ENCODE measurements around the gene CD63. TPM values are rescaled to one million over a fixed set of nuclear protein-coding genes. Genes with fewer than 3 reads are reported as not detected.
A peak's percentile ranks its signal among the peaks of the same experiment; 100 is the strongest.

Gene CD63
- total and polyA plus RNA-seq, 2 of the 13 experiments (the other 11 are each of a cell fraction or from before 2014, with no cell fraction given), result 234 to 277 TPM

GRCh38 chr12:55720894-55721444 lies 7.8 kb downstream of the CD63 start (continued):
- TF ChIP-seq, protein P1, sequence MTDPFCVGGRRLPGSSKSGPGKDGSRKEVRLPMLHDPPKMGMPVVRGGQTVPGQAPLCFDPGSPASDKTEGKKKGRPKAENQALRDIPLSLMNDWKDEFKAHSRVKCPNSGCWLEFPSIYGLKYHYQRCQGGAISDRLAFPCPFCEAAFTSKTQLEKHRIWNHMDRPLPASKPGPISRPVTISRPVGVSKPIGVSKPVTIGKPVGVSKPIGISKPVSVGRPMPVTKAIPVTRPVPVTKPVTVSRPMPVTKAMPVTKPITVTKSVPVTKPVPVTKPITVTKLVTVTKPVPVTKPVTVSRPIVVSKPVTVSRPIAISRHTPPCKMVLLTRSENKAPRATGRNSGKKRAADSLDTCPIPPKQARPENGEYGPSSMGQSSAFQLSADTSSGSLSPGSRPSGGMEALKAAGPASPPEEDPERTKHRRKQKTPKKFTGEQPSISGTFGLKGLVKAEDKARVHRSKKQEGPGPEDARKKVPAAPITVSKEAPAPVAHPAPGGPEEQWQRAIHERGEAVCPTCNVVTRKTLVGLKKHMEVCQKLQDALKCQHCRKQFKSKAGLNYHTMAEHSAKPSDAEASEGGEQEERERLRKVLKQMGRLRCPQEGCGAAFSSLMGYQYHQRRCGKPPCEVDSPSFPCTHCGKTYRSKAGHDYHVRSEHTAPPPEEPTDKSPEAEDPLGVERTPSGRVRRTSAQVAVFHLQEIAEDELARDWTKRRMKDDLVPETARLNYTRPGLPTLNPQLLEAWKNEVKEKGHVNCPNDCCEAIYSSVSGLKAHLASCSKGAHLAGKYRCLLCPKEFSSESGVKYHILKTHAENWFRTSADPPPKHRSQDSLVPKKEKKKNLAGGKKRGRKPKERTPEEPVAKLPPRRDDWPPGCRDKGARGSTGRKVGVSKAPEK (CRISPR knock-in tag; IDR thresholded peaks at IDR 0.05; ENCODE audit: borderline replicate concordance), result no peak
- TF ChIP-seq ZNF614 (CRISPR knock-in tag; IDR thresholded peaks at IDR 0.05; ENCODE audit: borderline replicate concordance) (peak; percentile 58; the same call in 1 of the 2 replicates), HNF1B (CRISPR knock-in tag; IDR thresholded peaks at IDR 0.05) (no peak), ZNF225 (CRISPR knock-in tag; IDR thresholded peaks at IDR 0.05) (no peak), ZNF350 (CRISPR knock-in tag; IDR thresholded peaks at IDR 0.05; ENCODE audit: borderline replicate concordance, low read depth) (0 out of 2 replicates have a peak, but pooled peaks have one; percentile 1), CBX5 (CRISPR knock-in tag; IDR thresholded peaks at IDR 0.05; ENCODE audit: borderline replicate concordance) (0 out of 2 replicates have a peak, but pooled peaks have one; percentile 23), NKX3-1 (CRISPR knock-in tag; IDR thresholded peaks at IDR 0.05) (no peak), NFIB (CRISPR knock-in tag; IDR thresholded peaks at IDR 0.05; ENCODE audit: borderline replicate concordance) (no peak), MED1 (CRISPR knock-in tag; IDR thresholded peaks at IDR 0.05) (0 out of 2 replicates have a peak, but pooled peaks have one; percentile 11), SALL2 (CRISPR knock-in tag; IDR thresholded peaks at IDR 0.05) (no peak), ZNF382 (CRISPR knock-in tag; IDR thresholded peaks at IDR 0.05; ENCODE audit: borderline replicate concordance) (no peak), ZNF407 (CRISPR knock-in tag; IDR thresholded peaks at IDR 0.05; ENCODE audit: not compliant biosample characterization) (peak; percentile 26), RAD21 (CRISPR knock-in tag; IDR thresholded peaks at IDR 0.05) (peak; percentile 81), KDM2A (CRISPR knock-in tag; IDR thresholded peaks at IDR 0.05; ENCODE audit: borderline replicate concordance, low read depth) (peak; percentile 34; the same call in 1 of the 2 replicates), ZNF577 (CRISPR knock-in tag; IDR thresholded peaks at IDR 0.05; ENCODE audit: borderline replicate concordance, low read depth) (no peak), ZFP1 (CRISPR knock-in tag; IDR thresholded peaks at IDR 0.05) (no peak)

Data from HepG2 (cell line).